ENCODE data around the gene ACSF2.

Gene ACSF2

GRCh38 chr17:50519141-50519834 lies 93.3 kb downstream of the ACSF2 start:
- H3K4me1 ChIP-seq (ENCODE audit: low read length): no peaks in the 10 kb centered on the region
- no peaks in the 10 kb centered on the region for H3K36me3 ChIP-seq (replicated peaks; ENCODE audit: insufficient read depth, low read length)
- TF ChIP-seq EZH2 (optimal IDR thresholded peaks at IDR 0.05; ENCODE audit: low read depth, low read length): no peak
- TF ChIP-seq, protein P1, sequence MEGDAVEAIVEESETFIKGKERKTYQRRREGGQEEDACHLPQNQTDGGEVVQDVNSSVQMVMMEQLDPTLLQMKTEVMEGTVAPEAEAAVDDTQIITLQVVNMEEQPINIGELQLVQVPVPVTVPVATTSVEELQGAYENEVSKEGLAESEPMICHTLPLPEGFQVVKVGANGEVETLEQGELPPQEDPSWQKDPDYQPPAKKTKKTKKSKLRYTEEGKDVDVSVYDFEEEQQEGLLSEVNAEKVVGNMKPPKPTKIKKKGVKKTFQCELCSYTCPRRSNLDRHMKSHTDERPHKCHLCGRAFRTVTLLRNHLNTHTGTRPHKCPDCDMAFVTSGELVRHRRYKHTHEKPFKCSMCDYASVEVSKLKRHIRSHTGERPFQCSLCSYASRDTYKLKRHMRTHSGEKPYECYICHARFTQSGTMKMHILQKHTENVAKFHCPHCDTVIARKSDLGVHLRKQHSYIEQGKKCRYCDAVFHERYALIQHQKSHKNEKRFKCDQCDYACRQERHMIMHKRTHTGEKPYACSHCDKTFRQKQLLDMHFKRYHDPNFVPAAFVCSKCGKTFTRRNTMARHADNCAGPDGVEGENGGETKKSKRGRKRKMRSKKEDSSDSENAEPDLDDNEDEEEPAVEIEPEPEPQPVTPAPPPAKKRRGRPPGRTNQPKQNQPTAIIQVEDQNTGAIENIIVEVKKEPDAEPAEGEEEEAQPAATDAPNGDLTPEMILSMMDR (IDR thresholded peaks at IDR 0.05; ENCODE audit: low read length): no peak
- TF ChIP-seq EZH2phosphoT487 (IDR thresholded peaks at IDR 0.05; ENCODE audit: low read length): no peak
- H3K79me2 ChIP-seq (ENCODE audit: low read length): no peaks in the 10 kb centered on the region
- H4K20me1 ChIP-seq (ENCODE audit: insufficient read depth, low read length): no peaks in the 10 kb centered on the region
- no peak for DNase-seq
- no peak overlapping the region for H3K4me3 ChIP-seq (ENCODE audit: low read length)
- H3K27ac ChIP-seq (ENCODE audit: low read length): no peak overlapping the region
- no peak overlapping the region for H2AFZ ChIP-seq (ENCODE audit: low read length)
- H3K27me3 ChIP-seq (replicated peaks; ENCODE audit: insufficient read depth, low read length): no peaks in the 10 kb centered on the region
- H3F3A ChIP-seq (ENCODE audit: insufficient read depth, low read length): no peaks in the 10 kb centered on the region
- no peaks in the 10 kb centered on the region for H3K9me2 ChIP-seq (replicated peaks; ENCODE audit: insufficient read depth, low read length)
- H3K9ac ChIP-seq (ENCODE audit: low read length): no peak overlapping the region
- H3K4me2 ChIP-seq (ENCODE audit: low read depth, low read length): no peak overlapping the region
- H3K9me3 ChIP-seq (replicated peaks; ENCODE audit: insufficient read depth, low read length): no peaks in the 10 kb centered on the region

GRCh38 chr17:50520483-50520882 lies 94.5 kb downstream of the ACSF2 start:
- H3K9ac ChIP-seq (ENCODE audit: low read length): no peak overlapping the region
- no peaks in the 10 kb centered on the region for H3K9me3 ChIP-seq (replicated peaks; ENCODE audit: insufficient read depth, low read length)
- no peak for DNase-seq
- H3K4me3 ChIP-seq (ENCODE audit: low read length): no peak overlapping the region
- H3K4me2 ChIP-seq (ENCODE audit: low read depth, low read length): no peak overlapping the region
- no peak overlapping the region for H2AFZ ChIP-seq (ENCODE audit: low read length)
- H3K27me3 ChIP-seq (replicated peaks; ENCODE audit: insufficient read depth, low read length): no peaks in the 10 kb centered on the region
- no peaks in the 10 kb centered on the region for H3K4me1 ChIP-seq (ENCODE audit: low read length)
- TF ChIP-seq EZH2phosphoT487 (IDR thresholded peaks at IDR 0.05; ENCODE audit: low read length) (no peak), EZH2 (optimal IDR thresholded peaks at IDR 0.05; ENCODE audit: low read depth, low read length) (no peak)
- TF ChIP-seq, protein P1 (IDR thresholded peaks at IDR 0.05; ENCODE audit: low read length): no peak
- H3K9me2 ChIP-seq (replicated peaks; ENCODE audit: insufficient read depth, low read length): no peaks in the 10 kb centered on the region
- no peaks in the 10 kb centered on the region for H4K20me1 ChIP-seq (ENCODE audit: insufficient read depth, low read length)
- H3K79me2 ChIP-seq (ENCODE audit: low read length): no peaks in the 10 kb centered on the region
- no peaks in the 10 kb centered on the region for H3F3A ChIP-seq (ENCODE audit: insufficient read depth, low read length)
- no peaks in the 10 kb centered on the region for H3K36me3 ChIP-seq (replicated peaks; ENCODE audit: insufficient read depth, low read length)
- H3K27ac ChIP-seq (ENCODE audit: low read length): no peak overlapping the region

DNA sequence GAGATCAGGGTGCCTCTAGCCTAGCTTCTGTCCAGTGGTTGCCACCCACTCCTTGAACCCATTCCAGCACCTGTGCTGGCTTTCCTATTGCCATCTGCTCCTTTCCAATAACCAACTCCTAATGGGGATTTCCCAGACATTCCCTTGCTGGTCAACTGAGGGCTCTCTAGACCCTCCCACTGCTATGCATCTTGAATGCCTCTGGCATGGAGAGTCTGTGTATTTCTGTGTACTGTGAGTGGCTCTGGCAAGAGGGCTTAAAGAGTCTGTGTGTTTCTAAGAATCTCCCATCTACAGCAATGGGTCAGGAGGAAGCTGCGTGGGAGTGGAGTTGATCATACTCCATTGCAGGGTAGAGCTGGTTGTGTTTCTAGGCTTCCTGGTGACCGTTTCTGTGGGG lies 95.5 kb downstream of the ACSF2 start:
- Histone ChIP-seq H3K36me3 (replicated peaks; ENCODE audit: insufficient read depth, low read length) (no peaks in the 10 kb centered on the region), H4K20me1 (ENCODE audit: insufficient read depth, low read length) (no peaks in the 10 kb centered on the region), H3K79me2 (ENCODE audit: low read length) (no peaks in the 10 kb centered on the region), H3K4me1 (ENCODE audit: low read length) (no peaks in the 10 kb centered on the region), H3K27me3 (replicated peaks; ENCODE audit: insufficient read depth, low read length) (no peaks in the 10 kb centered on the region), H3K9me2 (replicated peaks; ENCODE audit: insufficient read depth, low read length) (no peaks in the 10 kb centered on the region), H3F3A (ENCODE audit: insufficient read depth, low read length) (no peaks in the 10 kb centered on the region), H3K4me3 (ENCODE audit: low read length) (no peak overlapping the region), H3K27ac (ENCODE audit: low read length) (no peak overlapping the region), H3K4me2 (ENCODE audit: low read depth, low read length) (no peak overlapping the region), H3K9me3 (replicated peaks; ENCODE audit: insufficient read depth, low read length) (no peaks in the 10 kb centered on the region), H2AFZ (ENCODE audit: low read length) (no peak overlapping the region), H3K9ac (ENCODE audit: low read length) (no peak overlapping the region)
- no peak for TF ChIP-seq EZH2phosphoT487 (IDR thresholded peaks at IDR 0.05; ENCODE audit: low read length)
- no peak for TF ChIP-seq EZH2 (optimal IDR thresholded peaks at IDR 0.05; ENCODE audit: low read depth, low read length)
- TF ChIP-seq, protein P1 (IDR thresholded peaks at IDR 0.05; ENCODE audit: low read length): no peak
- no peak for DNase-seq
